Measurements from ENCODE around the gene NR2E3. TPM values are rescaled to one million over a fixed set of nuclear protein-coding genes. Genes with fewer than 3 reads are reported as not detected.

The NR2E3 gene
- total RNA-seq, 1 donor from 2014 or later, result not detected

DNA sequence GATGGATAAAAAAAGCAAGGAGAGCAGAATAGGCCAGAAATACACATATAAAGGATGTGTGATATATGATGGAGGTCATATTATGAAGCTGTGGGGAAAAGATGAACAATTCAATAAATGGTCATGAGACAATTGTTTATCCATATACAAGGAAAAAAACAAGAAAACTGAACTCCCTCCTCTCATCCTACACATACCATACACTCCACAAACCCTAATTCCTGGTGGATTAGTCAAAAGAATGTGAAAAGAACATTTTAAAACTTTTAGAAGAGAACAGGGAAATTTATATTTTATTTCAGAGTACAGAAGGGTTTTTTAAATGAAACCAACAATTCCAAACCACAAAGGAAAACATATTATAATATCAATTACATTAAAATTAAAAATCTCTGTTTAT, 34.5 kb upstream of the NR2E3 start:
- intact Hi-C loops (cut with micrococcal nuclease), result no loop called here
- Histone ChIP-seq H3K36me3 (peaks cover 16% of the 10 kb centered on the region), H3K9me3 (replicated peaks) (no peaks in the 10 kb centered on the region), H3K27me3 (ENCODE audit: low read depth) (no peaks in the 10 kb centered on the region), H3K4me3 (no peak overlapping the region), H3K27ac (replicated peaks) (no peak overlapping the region), H3K4me1 (peaks cover 19% of the 10 kb centered on the region)
- no peak for DNase-seq
- TF ChIP-seq CTCF (IDR thresholded peaks at IDR 0.05; ENCODE audit: borderline replicate concordance), result no peak

DNA sequence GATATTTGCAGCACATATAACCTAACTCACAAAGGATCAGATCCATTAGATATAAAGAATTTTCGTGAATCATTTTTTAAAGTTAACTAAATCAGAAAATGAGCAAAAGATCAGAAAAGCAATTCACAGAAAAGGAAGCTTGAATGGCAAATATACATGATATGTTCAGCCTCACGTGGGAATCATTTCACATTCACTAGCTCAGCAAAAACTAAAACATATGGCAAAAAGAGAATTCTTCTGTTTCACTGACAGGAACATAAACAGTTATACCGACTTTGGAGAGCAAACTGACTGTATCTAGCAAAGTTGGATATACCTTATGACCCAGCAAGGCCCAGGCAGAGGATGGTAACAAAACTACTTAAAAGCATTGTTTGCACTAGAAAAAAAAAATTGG, 34.0 kb upstream of the NR2E3 start:
- no peak overlapping the region for H3K4me3 ChIP-seq
- H3K36me3 ChIP-seq, result peaks cover 12% of the 10 kb centered on the region
- H3K27me3 ChIP-seq (ENCODE audit: low read depth), result no peaks in the 10 kb centered on the region
- peaks cover 20% of the 10 kb centered on the region for H3K4me1 ChIP-seq
- H3K27ac ChIP-seq (replicated peaks), result no peak overlapping the region
- no peak for TF ChIP-seq CTCF (IDR thresholded peaks at IDR 0.05; ENCODE audit: borderline replicate concordance)
- H3K9me3 ChIP-seq (replicated peaks), result no peaks in the 10 kb centered on the region
- intact Hi-C loops (cut with micrococcal nuclease), result no loop called here
- no peak for DNase-seq

DNA sequence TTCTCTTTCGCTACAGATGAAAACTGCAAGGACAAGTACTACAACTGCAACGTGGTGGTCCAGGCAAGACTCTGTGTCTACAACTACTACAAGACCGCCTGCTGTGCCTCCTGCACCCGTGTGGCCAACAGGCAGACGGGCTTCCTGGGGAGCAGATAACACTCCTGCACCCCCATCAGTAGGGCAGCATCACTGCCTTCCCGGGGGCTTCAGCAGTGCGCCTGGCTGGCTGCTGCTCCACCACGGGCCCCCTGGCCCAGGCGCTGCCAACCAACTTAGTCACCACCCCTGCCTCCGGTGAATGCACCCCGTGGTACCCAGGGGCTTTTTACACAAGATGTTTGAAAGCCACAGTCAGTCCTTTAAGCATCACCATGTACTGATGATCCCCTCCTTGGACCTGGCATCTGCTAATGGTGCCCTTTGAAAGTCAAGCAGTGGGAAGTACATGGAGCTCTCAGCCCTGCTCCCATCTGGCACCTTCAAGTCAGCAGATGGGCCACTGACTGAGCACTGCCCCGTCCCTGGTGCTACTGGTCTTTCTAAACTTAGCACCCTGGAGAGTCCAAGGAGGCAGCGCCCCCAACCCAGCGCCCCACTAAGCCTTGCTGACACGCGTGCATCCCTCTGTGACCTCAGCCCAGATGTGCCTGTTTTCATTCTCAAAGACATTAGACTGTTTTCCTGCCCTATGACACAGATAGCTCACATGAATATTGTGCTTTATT, 33.0 kb upstream of the NR2E3 start:
- no peaks in the 10 kb centered on the region for H3K9me3 ChIP-seq (replicated peaks)
- no peaks in the 10 kb centered on the region for H3K27me3 ChIP-seq (ENCODE audit: low read depth)
- peaks cover 1% of the 10 kb centered on the region for H3K36me3 ChIP-seq
- TF ChIP-seq CTCF (IDR thresholded peaks at IDR 0.05; ENCODE audit: borderline replicate concordance), result no peak
- intact Hi-C loops (cut with micrococcal nuclease), result no loop called here
- H3K27ac ChIP-seq (replicated peaks), result no peak overlapping the region
- peaks cover 20% of the 10 kb centered on the region for H3K4me1 ChIP-seq
- DNase-seq, result no peak
- no peak overlapping the region for H3K4me3 ChIP-seq

DNA sequence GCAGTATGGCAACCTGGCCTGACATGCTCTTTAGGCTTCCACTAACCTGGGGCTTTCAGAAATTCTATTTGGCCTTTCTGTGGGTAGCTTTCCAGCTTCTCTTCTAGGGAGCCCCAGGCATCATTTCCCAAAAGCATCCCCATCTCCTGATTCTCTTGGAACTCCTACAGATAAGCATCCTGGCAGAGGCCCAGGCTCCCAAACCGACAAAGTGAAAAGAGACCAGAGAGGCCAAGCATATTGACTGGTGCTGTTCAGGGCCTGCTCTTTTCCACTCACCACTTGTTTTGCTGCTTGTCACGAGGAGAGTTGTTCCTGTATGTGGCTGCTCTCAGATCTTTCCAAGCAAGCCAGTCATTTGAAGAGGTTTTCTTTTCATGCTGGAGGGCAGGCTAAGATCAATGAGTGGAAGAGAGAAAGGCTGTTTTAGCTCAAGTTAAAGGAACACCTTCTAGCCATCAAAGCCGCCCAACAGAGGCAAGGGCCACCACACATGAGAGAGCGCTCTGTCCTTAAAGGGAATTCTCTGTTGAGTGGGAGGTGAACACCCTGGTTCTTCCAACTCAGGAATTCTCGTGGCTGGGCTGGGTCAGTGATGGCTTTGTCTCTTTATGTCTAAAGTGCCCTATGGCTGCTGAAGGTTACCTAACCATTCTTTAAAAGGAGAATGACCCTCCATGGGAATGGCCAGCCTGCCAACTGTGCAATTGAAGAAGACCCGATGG, 31.1 kb upstream of the NR2E3 start:
- TF ChIP-seq CTCF (IDR thresholded peaks at IDR 0.05; ENCODE audit: borderline replicate concordance), result no peak

GRCh38 chr15:71780115-71780976, 30.0 kb upstream of the NR2E3 start:
- H3K4me3 ChIP-seq, result peak overlapping the region; percentile 8
- no peaks in the 10 kb centered on the region for H3K9me3 ChIP-seq (replicated peaks)
- H3K4me1 ChIP-seq, result peaks cover 32% of the 10 kb centered on the region
- H3K27me3 ChIP-seq (ENCODE audit: low read depth), result no peaks in the 10 kb centered on the region
- intact Hi-C loops (cut with micrococcal nuclease), result no loop called here
- H3K27ac ChIP-seq (replicated peaks), result peak overlapping the region; percentile 53
- no peak for DNase-seq
- no peaks in the 10 kb centered on the region for H3K36me3 ChIP-seq
- TF ChIP-seq CTCF (IDR thresholded peaks at IDR 0.05; ENCODE audit: borderline replicate concordance), result peak; percentile 74

More for the DNA sequence above, 31.1 kb upstream of the NR2E3 start:
- H3K27ac ChIP-seq (replicated peaks), result peak overlapping the region; percentile 53
- no peak for DNase-seq
- peaks cover 32% of the 10 kb centered on the region for H3K4me1 ChIP-seq
- H3K9me3 ChIP-seq (replicated peaks), result no peaks in the 10 kb centered on the region
- H3K4me3 ChIP-seq, result no peak overlapping the region
- intact Hi-C loops (cut with micrococcal nuclease), result no loop called here
- H3K27me3 ChIP-seq (ENCODE audit: low read depth), result no peaks in the 10 kb centered on the region
- no peaks in the 10 kb centered on the region for H3K36me3 ChIP-seq

Measured in left ventricle myocardium inferior (tissue), 1 donor.